Astrocyte of the spinal cord (primary cell): Measurements from ENCODE around the gene SOX8.

Experiments
- DNase-seq: peaks from one replicate; pipeline ENCODE4 v3.0.0; 2011; ENCODE audit warnings: low read depth, low spot score
- H3K4me3 ChIP-seq: 2 replicates; pipeline ENCODE4 v1.5.1; 2011; ENCODE audit warnings: low read depth, mild to moderate bottlenecking, low read length, moderate library complexity
- CTCF ChIP-seq: IDR thresholded peaks from 2 replicates; pipeline ENCODE4 v1.5.1; 2012; ENCODE audit warnings: low read depth, mild to moderate bottlenecking, low read length, inconsistent platforms
- in situ Hi-C: cut with HindIII; loops from 2 replicates; pipeline ENCODE4 v1.10.0; 2017; ENCODE audit warnings: low sequenced_read_pairs

The SOX8 gene

GRCh38 chr16:1005286-1005685 is 23.7 kb downstream of the SOX8 start:
- no peak for TF ChIP-seq CTCF
- H3K4me3 ChIP-seq, result no peak overlapping the region
- in situ Hi-C loops, result no loop called here
- DNase-seq, result no peak

- TF ChIP-seq CTCF, result no peak
- DNase-seq, result no peak
- H3K4me3 ChIP-seq, result no peak overlapping the region
- in situ Hi-C loops, result no loop called here
Measured at GRCh38 chr16:1006781-1007180, 25.2 kb downstream of the SOX8 start.

- H3K4me3 ChIP-seq, result no peak overlapping the region
- TF ChIP-seq CTCF, result no peak
- no peak for DNase-seq
- in situ Hi-C loops, result no loop called here
Measured at GRCh38 chr16:1007284-1007850, 25.8 kb downstream of the SOX8 start.

- in situ Hi-C loops, result no loop called here
- no peak overlapping the region for H3K4me3 ChIP-seq
- no peak for DNase-seq
- TF ChIP-seq CTCF, result no peak
Measured at GRCh38 chr16:1008085-1008484, 26.5 kb downstream of the SOX8 start.

GRCh38 chr16:1009358-1010150 is 28.0 kb downstream of the SOX8 start:
- TF ChIP-seq CTCF, result no peak
- DNase-seq, result no peak
- no peak overlapping the region for H3K4me3 ChIP-seq
- in situ Hi-C loops, result no loop called here

GRCh38 chr16:1010251-1010650 is 28.7 kb downstream of the SOX8 start:
- in situ Hi-C loops, result no loop called here
- no peak for DNase-seq
- TF ChIP-seq CTCF, result no peak

More at GRCh38 chr16:1010251-1010650, 28.7 kb downstream of the SOX8 start:
- no peak overlapping the region for H3K4me3 ChIP-seq
